HepG2 (cell line): ENCODE measurements around the gene STIP1. TPM values are rescaled to one million over a fixed set of nuclear protein-coding genes. Genes with fewer than 3 reads are reported as not detected.

ENCODE experiments used
- EHMT2 ChIP-seq: fragments of 200-600 bp; sonication (generic); IDR thresholded peaks from 2 replicates; pipeline ENCODE4 v1.7.0; 2017; ENCODE audit warnings: antibody characterized with exemption, low read depth, low read length, borderline replicate concordance
- GMEB1 ChIP-seq: sonication (generic); formaldehyde crosslinking; IDR thresholded peaks from 2 replicates; pipeline ENCODE4 v1.5.1; 2020; ENCODE audit warnings: missing genetic modification reagents, mild to moderate bottlenecking, borderline replicate concordance
- HMGA1 ChIP-seq: sonication (generic); formaldehyde crosslinking; conservative IDR thresholded peaks from 2 replicates; pipeline ENCODE4 v1.4.0; 2020; ENCODE audit warnings: missing genetic modification reagents
- KDM6A ChIP-seq: IDR thresholded peaks from 2 replicates; pipeline ENCODE4 v1.6.1; 2016; ENCODE audit warnings: low read depth
- MLXIP ChIP-seq: sonication (generic); formaldehyde crosslinking; IDR thresholded peaks from 2 replicates; pipeline ENCODE4 v1.9.0; 2021; ENCODE audit warnings: missing genetic modification reagents, borderline replicate concordance
- NFAT5 ChIP-seq: sonication (generic); formaldehyde crosslinking; IDR thresholded peaks from 2 replicates; pipeline ENCODE4 v1.4.0; 2020; ENCODE audit warnings: missing genetic modification reagents
- RBM22 ChIP-seq: fragments of 200-400 bp; formaldehyde crosslinking; optimal IDR thresholded peaks from 2 replicates; pipeline ENCODE3; 2017; ENCODE audit warnings: mild to moderate bottlenecking, low read length, moderate library complexity
- TERF1 ChIP-seq: sonication (generic); formaldehyde crosslinking; IDR thresholded peaks from 2 replicates; pipeline ENCODE4 v1.8.0; 2022; ENCODE audit warnings: mild to moderate bottlenecking, missing genetic modification reagents, moderate library complexity
- ZBTB14 ChIP-seq: sonication (generic); formaldehyde crosslinking; IDR thresholded peaks from 2 replicates; pipeline ENCODE4 v1.4.0; 2020; ENCODE audit warnings: missing genetic modification reagents
- ZBTB3 ChIP-seq: sonication (generic); formaldehyde crosslinking; IDR thresholded peaks from 2 replicates; pipeline ENCODE4 v1.4.0; 2020; ENCODE audit warnings: low read depth, mild to moderate bottlenecking, moderate library complexity, missing genetic modification reagents, borderline replicate concordance
- ZNF12 ChIP-seq: sonication (generic); formaldehyde crosslinking; IDR thresholded peaks from 2 replicates; pipeline ENCODE4 v1.5.0; 2020; ENCODE audit warnings: missing genetic modification reagents
- ZNF230 ChIP-seq: sonication (generic); formaldehyde crosslinking; IDR thresholded peaks from 2 replicates; pipeline ENCODE4 v1.4.0; 2020; ENCODE audit warnings: mild to moderate bottlenecking, missing genetic modification reagents
- ZNF550 ChIP-seq: sonication (generic); formaldehyde crosslinking; IDR thresholded peaks from 2 replicates; pipeline ENCODE4 v1.4.0; 2020; ENCODE audit warnings: mild to moderate bottlenecking, missing genetic modification reagents, borderline replicate concordance
- ZNF678 ChIP-seq: sonication (generic); formaldehyde crosslinking; IDR thresholded peaks from 2 replicates; pipeline ENCODE4 v1.4.0; 2020; ENCODE audit warnings: mild to moderate bottlenecking, missing genetic modification reagents
- ZNF841 ChIP-seq: sonication (generic); formaldehyde crosslinking; IDR thresholded peaks from 2 replicates; pipeline ENCODE4 v1.8.1; 2023; ENCODE audit warnings: missing genetic modification reagents, borderline replicate concordance
- ZNF891 ChIP-seq: sonication (generic); formaldehyde crosslinking; IDR thresholded peaks from 2 replicates; pipeline ENCODE4 v1.5.0; 2020; ENCODE audit warnings: mild to moderate bottlenecking, missing genetic modification reagents
- polyA plus RNA-seq, 8 experiments: library from polyadenylated mRNA; depleted of rRNA in 3 of 8; stranded (reverse) in 7 of 8; unstranded in 1 of 8; fragments of >200 nt; fragmentation: Illumina TruSeq in 4 of 8; extraction: Trizol in 4 of 8; gene quantifications; 2 replicates each; pipeline versions ENCODE4 v1.2.1 to v1.2.3, GENCODE V29; 2011 to 2016; ENCODE audit warnings: low read depth in 4 of 8, missing spikeins in 1 of 8, mixed read lengths in 1 of 8; ENCODE audit not compliant: insufficient read depth in 1 of 8
- total RNA-seq, 5 experiments: library from RNA; depleted of rRNA; stranded (reverse); fragments of >200 nt; fragmentation: Illumina TruSeq; extraction: Trizol; gene quantifications; 2 replicates each; pipeline ENCODE4 v1.2.3, GENCODE V29; 2016; ENCODE audit warnings: low read depth in 1 of 5

The STIP1 gene
- total and polyA plus RNA-seq, 2 of the 13 experiments (the other 11 are each of a cell fraction or from before 2014, with no cell fraction given): 81.1 to 217 TPM

- TF ChIP-seq NFAT5: no peak
- no peak for TF ChIP-seq TERF1
- TF ChIP-seq ZBTB14: 0 out of 2 replicates have a peak, but pooled peaks have one; percentile 16
- no peak for TF ChIP-seq MLXIP (CRISPR knock-in tag)
- 0 out of 2 replicates have a peak, but pooled peaks have one; percentile 51 for TF ChIP-seq ZBTB3 (CRISPR knock-in tag)
- TF ChIP-seq EHMT2: no peak
- TF ChIP-seq RBM22: peak; percentile 74
- no peak; the same call in 1 of the 2 replicates for TF ChIP-seq KDM6A (CRISPR knock-in tag)
- TF ChIP-seq ZNF678 (CRISPR knock-in tag): no peak
- TF ChIP-seq ZNF550: no peak
- peak; percentile 56; the same call in 1 of the 2 replicates for TF ChIP-seq ZNF230 (CRISPR knock-in tag)
- TF ChIP-seq HMGA1 (CRISPR knock-in tag): no peak
- TF ChIP-seq ZNF891: peak; percentile 69; the same call in 1 of the 2 replicates
- no peak for TF ChIP-seq ZNF12 (CRISPR knock-in tag)
- TF ChIP-seq GMEB1 (CRISPR knock-in tag): peak; percentile 91
- no peak for TF ChIP-seq ZNF841 (CRISPR knock-in tag)
These were observed 54.7 kb downstream of the STIP1 start, which contains the start of gene FKBP2 (continued) for GRCh38 chr11:64240435-64241240.
